Epithelial cell of prostate (primary cell): Measurements from ENCODE around the gene GPHN.

Experiments used
- DNase-seq: peaks from one replicate; pipeline ENCODE4 v3.0.0-alpha.2; 2011; ENCODE audit warnings: low read depth, low spot score
- H3K27ac ChIP-seq: fragments of 450-650 bp; 2 replicates; pipeline ENCODE4 v1.5.1; 2017; ENCODE audit warnings: mild to moderate bottlenecking

GPHN gene

GRCh38 chr14:66507722-66508546 is at the start of gene GPHN:
Gene GPHN (plus strand): TSS chr14:66508147.
- peak; percentile 97 for DNase-seq
- H3K27ac ChIP-seq, result peak within 1 kb of the TSS; percentile 83

GRCh38 chr14:66459603-66460002 is 48.3 kb upstream of the GPHN start:
- DNase-seq, result no peak
- H3K27ac ChIP-seq, result no peak overlapping the region

DNA sequence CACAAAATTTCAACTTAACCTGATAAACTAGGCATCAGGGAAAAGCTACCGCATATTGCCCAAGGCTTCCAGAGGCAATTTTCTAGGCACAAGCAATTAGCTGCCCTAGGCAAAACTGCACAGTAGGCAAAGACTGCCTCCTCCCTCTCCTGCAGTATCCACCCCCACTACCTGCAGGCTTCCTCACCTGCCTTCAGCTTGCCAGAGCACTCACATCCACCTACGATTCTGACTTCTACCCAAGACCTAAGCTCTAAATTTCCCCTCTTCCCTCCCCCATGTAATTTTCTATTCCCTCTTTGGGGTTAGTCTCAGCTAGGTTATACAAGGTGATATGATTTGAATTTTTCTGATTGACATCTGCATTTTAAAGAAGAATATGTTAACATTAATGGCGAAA is 43.7 kb upstream of the GPHN start:
- no peak overlapping the region for H3K27ac ChIP-seq
- no peak for DNase-seq

- H3K27ac ChIP-seq, result no peak overlapping the region
- DNase-seq, result no peak
These were observed 39.1 kb upstream of the GPHN start for GRCh38 chr14:66468778-66469367.

GRCh38 chr14:66471584-66471983 is 36.4 kb upstream of the GPHN start:
- no peak for DNase-seq
- no peak overlapping the region for H3K27ac ChIP-seq

DNA sequence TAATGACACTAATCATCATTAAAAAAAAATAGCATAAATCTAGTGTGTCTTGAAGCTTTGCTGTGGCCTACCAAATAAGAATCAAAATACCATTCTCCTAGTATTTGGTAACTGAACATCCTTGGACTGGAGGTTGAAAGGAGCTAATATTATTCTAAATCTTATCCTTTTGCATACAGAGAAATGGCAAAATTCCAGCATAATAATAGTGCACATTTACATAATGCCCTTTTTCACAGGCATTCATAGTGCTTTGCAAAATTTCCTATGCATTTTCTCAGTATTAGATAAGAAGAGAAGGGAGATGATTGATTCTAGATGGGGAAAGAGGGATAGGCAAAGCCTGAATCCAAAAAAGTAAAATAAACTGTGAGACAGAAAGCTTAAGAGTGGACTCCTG is 35.7 kb upstream of the GPHN start:
- H3K27ac ChIP-seq, result no peak overlapping the region
- no peak for DNase-seq

DNA sequence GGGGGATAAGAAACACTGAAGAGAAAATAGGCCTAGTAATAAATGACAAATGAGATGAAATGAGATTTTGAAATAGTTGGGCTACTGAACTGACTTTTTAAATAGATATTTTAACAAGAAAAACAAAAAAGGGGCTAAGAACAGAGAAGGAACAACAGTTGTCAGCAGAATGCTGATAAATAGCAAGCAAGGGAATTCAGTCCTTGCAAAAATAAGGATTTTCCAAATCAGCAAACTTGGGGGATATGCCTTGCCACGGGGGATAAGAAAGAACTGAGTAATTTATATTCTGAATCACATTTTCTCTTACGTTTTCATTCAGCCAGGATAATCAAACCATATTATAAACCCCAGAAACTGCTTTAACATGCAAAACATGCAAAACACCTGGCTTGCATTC is 34.7 kb upstream of the GPHN start:
- H3K27ac ChIP-seq, result no peak overlapping the region
- no peak for DNase-seq

DNA sequence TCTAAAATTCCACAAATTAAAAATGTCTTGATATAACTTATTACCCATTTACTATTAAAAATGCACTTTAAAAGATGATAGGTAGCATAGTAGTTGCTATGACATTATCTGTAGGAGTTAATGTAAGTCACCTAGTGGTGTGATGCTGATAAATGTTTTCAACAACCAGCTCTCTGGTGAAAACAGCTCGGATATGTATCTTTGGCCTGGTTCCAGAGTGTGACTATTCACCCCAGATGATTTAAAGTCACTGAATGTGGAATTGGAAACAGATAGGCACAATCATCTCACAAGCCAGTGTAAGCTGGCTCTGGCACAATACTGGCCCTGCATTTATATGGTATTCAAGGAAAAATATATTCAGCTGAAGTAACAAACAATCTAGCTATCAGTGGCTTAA is 31.0 kb upstream of the GPHN start:
- H3K27ac ChIP-seq, result no peak overlapping the region
- no peak for DNase-seq

GRCh38 chr14:66477567-66477966 is 30.4 kb upstream of the GPHN start:
- DNase-seq, result no peak
- H3K27ac ChIP-seq, result no peak overlapping the region

GRCh38 chr14:66482873-66483272 is 25.1 kb upstream of the GPHN start:
- no peak overlapping the region for H3K27ac ChIP-seq

GRCh38 chr14:66483322-66483721 is 24.6 kb upstream of the GPHN start:
- no peak overlapping the region for H3K27ac ChIP-seq
- no peak for DNase-seq

More at GRCh38 chr14:66482873-66483272, 25.1 kb upstream of the GPHN start:
- no peak for DNase-seq

DNA sequence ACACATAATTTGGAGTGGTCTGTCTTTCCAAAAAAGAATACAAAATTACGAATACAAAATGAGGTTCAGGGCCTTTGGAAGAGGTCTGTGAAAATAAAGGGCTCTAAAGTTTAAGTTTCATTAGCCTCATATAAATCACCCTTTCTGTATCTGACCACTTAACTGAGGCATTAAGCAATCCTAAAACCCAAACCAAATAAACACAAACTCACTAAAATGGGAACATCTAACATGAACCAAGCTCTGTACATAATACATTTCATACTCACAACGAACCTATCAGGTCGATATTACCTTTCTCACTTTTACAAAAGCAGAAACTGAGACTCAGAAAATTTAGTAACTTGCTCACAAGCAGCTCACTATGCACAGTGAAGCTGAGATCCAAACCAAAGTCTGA is 22.9 kb upstream of the GPHN start:
- no peak overlapping the region for H3K27ac ChIP-seq
- DNase-seq, result no peak

DNA sequence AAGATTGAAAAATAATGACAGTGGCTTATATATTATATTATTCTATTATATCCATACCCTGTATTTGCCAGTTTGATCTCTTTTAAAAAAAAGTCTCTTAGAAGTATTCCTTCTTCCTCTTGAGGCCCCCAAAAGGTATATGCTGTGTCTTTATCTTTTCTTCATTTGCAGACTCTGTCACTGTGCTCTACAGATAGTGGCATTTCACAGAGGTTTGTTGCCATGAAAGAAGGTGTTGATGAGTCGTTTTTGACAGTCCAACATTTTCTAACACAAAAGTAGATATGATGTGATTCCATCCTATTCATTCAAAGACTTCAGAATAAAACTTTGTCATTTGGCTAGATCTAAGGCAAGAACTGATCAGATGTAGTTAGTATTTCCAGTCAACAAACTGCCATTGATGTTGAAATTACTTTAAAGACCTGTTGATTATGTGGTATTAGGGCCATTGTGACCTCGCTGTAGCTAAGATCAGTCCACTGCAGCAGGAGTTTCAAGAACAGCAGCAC is 22.0 kb upstream of the GPHN start, which contains the start of gene CCDC196:
CCDC196 (plus strand) TSS at position 462 of the 512 bp plus-strand sequence. CDS start 132 bp downstream, outside the sequence.
- no peak for DNase-seq
- H3K27ac ChIP-seq, result no peak within 1 kb of the TSS

DNA sequence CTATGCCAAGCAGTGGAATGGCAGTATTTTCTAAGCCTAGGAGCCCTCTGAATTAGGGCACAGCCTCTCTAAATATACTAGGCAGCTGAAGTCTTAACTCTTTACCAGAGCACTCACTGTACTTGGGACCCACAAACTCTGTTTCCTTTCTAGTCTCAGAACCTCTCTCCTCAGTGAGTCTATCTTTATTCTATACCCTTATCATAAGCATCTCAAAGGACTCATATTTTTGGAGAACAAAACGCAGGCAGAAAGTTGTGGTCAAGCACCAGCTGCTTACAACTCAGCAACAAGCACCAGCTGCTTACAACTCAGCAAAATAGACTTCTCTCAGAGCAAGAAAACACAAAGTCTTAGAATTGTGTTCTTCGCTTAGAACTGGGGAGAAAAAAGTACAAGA is 20.8 kb upstream of the GPHN start:
- H3K27ac ChIP-seq, result no peak overlapping the region
- no peak for DNase-seq

DNA sequence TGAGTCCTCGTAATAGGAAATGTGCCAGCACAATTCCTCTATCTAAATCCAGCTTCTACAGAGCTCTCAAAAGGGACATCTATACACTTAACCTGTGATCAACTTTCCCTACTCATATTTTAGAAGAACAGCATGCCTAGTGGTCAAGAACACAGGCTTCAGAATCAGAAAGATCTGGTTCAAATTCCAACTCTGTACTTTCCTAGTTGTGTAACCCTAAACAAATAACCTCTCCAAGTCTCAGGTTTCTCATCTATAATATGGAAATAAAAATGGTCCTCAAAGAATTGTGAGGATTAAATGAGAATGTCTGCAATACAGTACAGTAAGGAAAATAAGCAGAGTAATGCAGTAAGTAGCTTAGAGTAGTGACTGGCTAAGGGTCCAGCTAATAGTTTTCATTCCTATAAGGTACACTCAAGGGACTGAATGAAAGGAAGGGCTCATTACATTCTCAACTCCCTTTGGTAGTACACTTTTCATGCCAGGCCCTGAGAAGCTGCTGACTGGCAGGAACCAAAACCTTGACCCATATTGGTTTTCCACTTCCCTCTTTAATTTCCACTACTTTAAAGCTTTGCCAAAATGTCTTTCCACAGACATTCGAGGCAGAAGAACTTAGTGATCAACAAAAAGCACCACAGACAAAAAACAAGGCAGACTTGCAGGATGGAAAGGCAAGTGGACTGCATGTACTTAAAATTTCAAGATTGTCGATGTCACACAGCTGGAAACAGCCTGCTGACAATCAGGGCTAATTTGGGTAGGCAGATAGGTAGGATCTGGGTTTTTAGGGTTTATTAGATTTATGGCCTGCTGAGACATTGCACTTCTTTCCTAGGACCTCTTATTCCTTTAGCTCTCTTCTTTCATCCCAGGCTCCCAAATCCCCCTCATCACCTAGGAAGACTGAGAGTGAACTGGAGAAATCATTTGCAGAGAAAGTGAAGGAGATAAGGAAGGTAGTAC is 17.5 kb upstream of the GPHN start:
- no peak overlapping the region for H3K27ac ChIP-seq
- DNase-seq, result no peak

- DNase-seq, result no peak
- H3K27ac ChIP-seq, result no peak overlapping the region
These were observed 14.2 kb upstream of the GPHN start for GRCh38 chr14:66493750-66494149.

GRCh38 chr14:66495218-66496098 is 12.5 kb upstream of the GPHN start:
- no peak overlapping the region for H3K27ac ChIP-seq
- no peak for DNase-seq

DNA sequence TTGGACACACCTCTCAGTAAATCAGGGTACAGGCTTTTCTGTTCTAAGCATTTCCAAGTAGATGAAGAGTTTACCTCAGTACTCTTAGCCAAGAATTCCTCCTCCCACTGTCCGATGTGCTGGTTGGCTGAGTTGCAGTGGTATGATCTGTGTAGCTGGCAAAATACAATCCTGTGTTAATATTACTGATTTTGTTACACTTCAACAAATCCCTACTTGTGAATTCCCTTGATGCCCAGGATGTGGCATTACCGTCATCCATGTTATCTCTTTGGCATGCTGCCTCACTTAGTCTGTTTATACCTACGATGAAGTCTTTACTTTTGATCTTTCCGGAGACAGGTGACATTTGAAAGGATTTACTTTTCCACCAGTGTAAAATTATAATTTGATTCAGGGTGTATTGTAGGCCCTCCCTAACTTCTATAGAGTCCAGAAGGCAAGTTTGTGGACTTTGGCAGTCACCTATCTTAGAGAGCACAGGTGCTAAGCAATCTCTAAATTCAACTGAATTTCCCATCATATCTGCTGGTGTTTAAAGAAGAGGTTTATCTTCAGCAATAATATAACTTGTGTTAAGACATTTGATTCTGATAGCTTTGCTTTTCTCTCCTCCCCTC is 11.6 kb upstream of the GPHN start:
- H3K27ac ChIP-seq, result no peak overlapping the region
- DNase-seq, result no peak

- H3K27ac ChIP-seq, result no peak overlapping the region
- DNase-seq, result no peak
These were observed 11.0 kb upstream of the GPHN start for GRCh38 chr14:66496911-66497310.
